Spleen (tissue), 11 donors: ENCODE results near the gene MEMO1. TPM values are rescaled to one million over a fixed set of nuclear protein-coding genes. Genes with fewer than 3 reads are reported as not detected.

Source experiments
- DNase-seq: peaks from one replicate; pipeline ENCODE4 v3.0.0-alpha.2; 2020
- H3K27ac ChIP-seq, 8 donors: fragments of 200-600 bp; sonication (generic) in 7 of 8; 1 replicate in 4 of 8; 2 replicates in 4 of 8; pipeline versions ENCODE4 v1.5.0 to v1.8.0; 2016 to 2021; ENCODE audit warnings: inconsistent platforms in 4 of 8, mild to moderate bottlenecking in 4 of 8, moderate library complexity in 1 of 8
- H3K27me3 ChIP-seq, 7 donors: fragments of 200-600 bp; sonication (generic) in 6 of 7; replicated peaks in 1 of 7; 1 replicate in 4 of 7; 2 replicates in 3 of 7; pipeline versions ENCODE4 v1.5.0 to v1.8.0; 2016 to 2021; ENCODE audit warnings: inconsistent platforms in 3 of 7, mild to moderate bottlenecking in 1 of 7
- H3K36me3 ChIP-seq, 6 donors: fragments of 200-600 bp; sonication (generic) in 5 of 6; 1 replicate in 4 of 6; 2 replicates in 2 of 6; pipeline versions ENCODE4 v1.5.0 to v1.8.0; 2016 to 2021; ENCODE audit warnings: inconsistent platforms in 2 of 6
- H3K4me1 ChIP-seq, 6 donors: fragments of 200-600 bp; sonication (generic) in 5 of 6; 1 replicate in 3 of 6; 2 replicates in 3 of 6; pipeline versions ENCODE4 v1.5.0 to v1.8.0; 2016 to 2021; ENCODE audit warnings: inconsistent platforms in 3 of 6
- H3K4me3 ChIP-seq, 8 donors: fragments of 200-600 bp; sonication (generic) in 7 of 8; 1 replicate in 4 of 8; 2 replicates in 4 of 8; pipeline versions ENCODE4 v1.5.0 to v1.8.0; 2016 to 2021; ENCODE audit warnings: inconsistent platforms in 4 of 8, mild to moderate bottlenecking in 4 of 8, moderate library complexity in 2 of 8
- H3K9me3 ChIP-seq, 8 donors: fragments of 200-600 bp; sonication (generic) in 7 of 8; 1 replicate in 4 of 8; 2 replicates in 4 of 8; pipeline versions ENCODE4 v1.5.0 to v1.8.0; 2016 to 2021; ENCODE audit warnings: inconsistent platforms in 4 of 8
- CTCF ChIP-seq, 11 experiments: fragments of 200-600 bp in 7 of 11; fragments of 450-650 bp in 4 of 11; sonication (generic) in 4 of 11; IDR thresholded peaks in 8 of 11; conservative IDR thresholded peaks in 3 of 11; 1 replicate in 7 of 11; 2 replicates in 4 of 11; pipeline versions ENCODE4 v1.4.0 to v1.8.0; 2016 to 2021; ENCODE audit warnings: antibody characterized with exemption in 11 of 11, inconsistent platforms in 4 of 11, mild to moderate bottlenecking in 1 of 11
- POLR2A ChIP-seq, 3 donors: fragments of 450-650 bp; IDR thresholded peaks; one replicate each; pipeline ENCODE4 v1.5.1; 2017; ENCODE audit warnings: antibody characterized with exemption in 3 of 3, mild to moderate bottlenecking in 1 of 3
- POLR2AphosphoS5 ChIP-seq, 3 donors: sonication (generic); formaldehyde crosslinking; IDR thresholded peaks; one replicate each; pipeline ENCODE4 v1.5.1; 2017; ENCODE audit warnings: antibody characterized with exemption in 3 of 3
- WGBS, 5 donors: extraction: QIAGEN DNeasy Blood & Tissue Kit in 3 of 5; methylation state at CpG; one replicate each; pipeline versions ENCODE4 v1.1.5 to v1.1.7; 2013 to 2018; 5-methylcytosine and 5-hydroxymethylcytosine counted together
- intact Hi-C: fragments of 100-400 bp; cut with DNase I; formaldehyde crosslinking; loops from one replicate; pipeline ENCODE4 v1.15.0; 2023; ENCODE audit warnings: low total_unique reads
- polyA plus RNA-seq, 3 donors: library from polyadenylated mRNA; stranded (reverse); fragments of 200-250 nt; gene quantifications; one replicate each; pipeline ENCODE4 v1.2.1, GENCODE V29; 2013
- total RNA-seq, 7 donors: library from RNA; depleted of rRNA in 3 of 7; stranded (reverse); fragments of >200 nt in 3 of 7; fragmentation: NEBNext Ultra II Directional in 4 of 7; extraction: Animal tissue kit (Norgen Biotek cat#: 25700) in 4 of 7; gene quantifications; one replicate each; pipeline versions ENCODE4 v1.1.0 to v1.2.1, GENCODE V29; 2016 to 2021
- donor health status: healthy with polysubstance abuse.
- donor health status: DM: no; HTN: no; CAD: no; lungs with moderate emphysema.
- donor health status: DM: no; HTN: no; CAD: no.
- donor health status: Bipolar disorder and iron deficiency.
- donor health status: healthy.
- donor health status: DM: no; HTN: no; CAD: no.
- donor health status: DM: yes; HTN: yes; CAD: no.

Gene MEMO1
- total and polyA plus RNA-seq, 10 donors = 26.9 to 55.7 (median 40.6) TPM

DNA sequence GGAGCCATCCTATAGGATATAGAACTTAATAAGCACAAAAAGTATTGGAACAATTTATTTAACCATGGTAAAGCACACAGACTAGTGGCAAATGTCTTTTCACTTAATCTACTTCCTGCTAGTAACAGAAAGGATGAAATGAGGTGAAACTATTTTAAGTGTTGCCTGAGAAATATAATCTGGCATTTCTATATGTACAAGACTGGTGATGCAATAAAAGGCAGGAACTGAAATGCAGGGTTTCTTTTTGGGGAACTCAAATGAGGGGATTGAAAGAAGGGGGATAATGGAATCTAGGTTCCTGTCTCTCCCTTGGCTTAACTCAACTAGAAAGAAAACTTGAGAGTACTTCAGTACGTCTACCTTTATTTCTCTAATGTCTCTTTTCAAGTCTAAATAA lies 122.3 kb downstream of the MEMO1 start:
- WGBS, 5 donors = 66 to 83% (median 76%) methylated on average over 1 of the region's 1 CpG
- peak overlapping the region in 1 of 8 donors; percentile 2 for H3K27ac ChIP-seq
- intact Hi-C loops = no loop called here
- H3K9me3 ChIP-seq = no peaks in the 10 kb centered on the region
- no peak for DNase-seq
- TF ChIP-seq CTCF (IDR thresholded peaks at IDR 0.05 in 8 of 11, conservative IDR thresholded peaks at IDR 0.05 in 3 of 11) = no peak
- TF ChIP-seq POLR2A (IDR thresholded peaks at IDR 0.05) = no peak
- TF ChIP-seq POLR2AphosphoS5 (IDR thresholded peaks at IDR 0.05) = no peak
- no peak overlapping the region for H3K4me3 ChIP-seq
- H3K4me1 ChIP-seq = peaks cover 0 to 46% (median 18%) of the 10 kb centered on the region in 6 donors
- no peaks in the 10 kb centered on the region for H3K27me3 ChIP-seq
- H3K36me3 ChIP-seq = peaks cover 0 to 26% (median 0%) of the 10 kb centered on the region in 6 donors

GRCh38 chr2:31886700-31887099 lies 124.1 kb downstream of the MEMO1 start:
- Histone ChIP-seq H3K36me3 (peaks cover 0 to 31% (median 5%) of the 10 kb centered on the region in 6 donors), H3K27me3 (no peaks in the 10 kb centered on the region), H3K4me1 (peaks cover 0 to 34% (median 13%) of the 10 kb centered on the region in 6 donors), H3K27ac (no peak overlapping the region), H3K4me3 (no peak overlapping the region), H3K9me3 (no peaks in the 10 kb centered on the region)
- intact Hi-C loops = no loop called here
- WGBS, 5 donors = 96 to 100% (median 97%) methylated on average over 2 of the region's 2 CpGs
- no peak for DNase-seq
- no peak for TF ChIP-seq CTCF (IDR thresholded peaks at IDR 0.05 in 8 of 11, conservative IDR thresholded peaks at IDR 0.05 in 3 of 11)
- no peak for TF ChIP-seq POLR2A (IDR thresholded peaks at IDR 0.05)
- TF ChIP-seq POLR2AphosphoS5 (IDR thresholded peaks at IDR 0.05) = no peak

DNA sequence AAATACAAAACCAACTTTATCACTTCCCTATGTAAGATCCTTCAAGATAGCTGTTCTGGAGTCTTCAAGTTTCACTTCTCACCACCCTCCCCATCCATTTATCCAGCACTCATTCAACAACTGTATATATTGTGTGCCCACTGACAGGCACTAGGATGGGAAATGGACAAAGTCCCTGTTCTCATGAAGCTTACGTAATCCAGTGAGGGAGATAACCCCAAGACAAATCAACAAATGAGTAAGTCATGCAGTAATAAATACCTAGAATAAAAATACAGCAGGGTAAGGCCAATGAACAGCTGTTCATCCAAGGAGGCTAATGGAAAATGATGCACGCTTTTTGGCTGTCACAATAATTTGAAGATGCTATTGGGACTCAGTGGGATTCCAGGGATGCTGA lies 133.8 kb downstream of the MEMO1 start:
- no peak for DNase-seq
- Histone ChIP-seq H3K36me3 (peaks cover 0 to 33% (median 7%) of the 10 kb centered on the region in 6 donors), H3K27ac (no peak overlapping the region), H3K4me1 (no peaks in the 10 kb centered on the region), H3K27me3 (no peaks in the 10 kb centered on the region), H3K4me3 (no peak overlapping the region), H3K9me3 (no peaks in the 10 kb centered on the region)
- 91 to 100% (median 98%) methylated on average over 2 of the region's 2 CpGs for WGBS, 5 donors
- TF ChIP-seq CTCF (IDR thresholded peaks at IDR 0.05 in 8 of 11, conservative IDR thresholded peaks at IDR 0.05 in 3 of 11) = no peak
- TF ChIP-seq POLR2A (IDR thresholded peaks at IDR 0.05) = no peak
- no peak for TF ChIP-seq POLR2AphosphoS5 (IDR thresholded peaks at IDR 0.05)
- intact Hi-C loops = no loop called here

- Histone ChIP-seq H3K4me1 (no peaks in the 10 kb centered on the region), H3K27ac (no peak overlapping the region), H3K27me3 (no peaks in the 10 kb centered on the region), H3K9me3 (no peaks in the 10 kb centered on the region), H3K36me3 (peaks cover 0 to 17% (median 4%) of the 10 kb centered on the region in 6 donors), H3K4me3 (no peak overlapping the region)
- no peak for TF ChIP-seq POLR2AphosphoS5 (IDR thresholded peaks at IDR 0.05)
- TF ChIP-seq POLR2A (IDR thresholded peaks at IDR 0.05) = no peak
- TF ChIP-seq CTCF (IDR thresholded peaks at IDR 0.05 in 8 of 11, conservative IDR thresholded peaks at IDR 0.05 in 3 of 11) = no peak
- WGBS, 5 donors = 95 to 98% (median 98%) methylated on average over 2 of the region's 2 CpGs
- no peak for DNase-seq
- intact Hi-C loops = no loop called here
These were observed 136.7 kb downstream of the MEMO1 start for GRCh38 chr2:31874071-31874470.
